ENCODE measurements around the gene RIC8A.

The RIC8A gene

GRCh38 chr11:203945-204586 lies 3.4 kb upstream of the RIC8A start:
- DNase-seq (ENCODE audit: low read depth in 1 of 2, low spot score in 1 of 2): no peak

DNA sequence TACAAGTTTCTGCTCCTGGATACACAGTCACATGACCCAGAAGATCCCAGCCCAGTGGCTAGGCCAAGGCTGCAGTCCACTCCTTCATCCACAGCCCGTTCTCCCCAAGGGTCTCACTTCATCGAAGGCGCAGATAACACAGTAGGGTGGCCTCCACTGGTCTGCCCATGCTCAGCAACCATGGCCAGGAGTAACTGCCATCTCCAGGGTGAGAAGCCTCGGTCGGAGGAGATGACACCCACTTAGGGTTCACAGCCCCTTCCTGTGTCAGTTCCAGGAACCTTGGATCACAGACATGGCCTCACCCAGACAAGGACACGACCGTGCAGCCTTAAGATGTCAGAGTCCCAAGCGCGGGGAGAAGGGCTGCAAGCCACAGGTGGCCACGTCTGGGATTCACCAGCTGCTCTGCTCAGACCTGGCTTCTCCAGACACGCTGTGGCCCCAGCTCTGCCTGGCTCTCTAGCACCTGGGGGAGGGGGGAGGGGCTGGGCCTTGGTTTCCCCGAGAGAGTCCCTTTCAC lies 2.9 kb upstream of the RIC8A start:
- DNase-seq (ENCODE audit: low read depth in 1 of 2, low spot score in 1 of 2): no peak

- no peak for DNase-seq (ENCODE audit: low read depth in 1 of 2, low spot score in 1 of 2)
Observed at GRCh38 chr11:205221-206001, 2.1 kb upstream of the RIC8A start.

DNA sequence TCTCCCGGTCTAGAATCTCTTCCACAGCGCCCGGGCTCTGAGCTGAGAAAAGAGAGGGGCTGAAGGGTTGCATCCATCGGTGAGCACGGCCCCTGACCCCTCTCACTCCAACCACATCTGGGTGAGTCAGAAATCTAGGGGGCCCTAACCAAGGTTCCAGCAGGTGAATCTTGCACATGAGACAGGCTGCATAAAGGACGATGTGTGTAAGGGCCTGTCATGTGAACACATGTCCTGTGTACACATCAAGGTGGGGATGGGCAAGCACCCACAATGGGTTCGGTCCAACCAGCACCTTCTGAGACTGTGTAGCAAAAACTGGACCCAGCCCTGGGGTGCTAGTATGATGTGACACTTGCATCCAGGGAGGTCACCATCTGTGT lies 1.5 kb upstream of the RIC8A start:
- DNase-seq (ENCODE audit: low read depth in 1 of 2, low spot score in 1 of 2): no peak

DNA sequence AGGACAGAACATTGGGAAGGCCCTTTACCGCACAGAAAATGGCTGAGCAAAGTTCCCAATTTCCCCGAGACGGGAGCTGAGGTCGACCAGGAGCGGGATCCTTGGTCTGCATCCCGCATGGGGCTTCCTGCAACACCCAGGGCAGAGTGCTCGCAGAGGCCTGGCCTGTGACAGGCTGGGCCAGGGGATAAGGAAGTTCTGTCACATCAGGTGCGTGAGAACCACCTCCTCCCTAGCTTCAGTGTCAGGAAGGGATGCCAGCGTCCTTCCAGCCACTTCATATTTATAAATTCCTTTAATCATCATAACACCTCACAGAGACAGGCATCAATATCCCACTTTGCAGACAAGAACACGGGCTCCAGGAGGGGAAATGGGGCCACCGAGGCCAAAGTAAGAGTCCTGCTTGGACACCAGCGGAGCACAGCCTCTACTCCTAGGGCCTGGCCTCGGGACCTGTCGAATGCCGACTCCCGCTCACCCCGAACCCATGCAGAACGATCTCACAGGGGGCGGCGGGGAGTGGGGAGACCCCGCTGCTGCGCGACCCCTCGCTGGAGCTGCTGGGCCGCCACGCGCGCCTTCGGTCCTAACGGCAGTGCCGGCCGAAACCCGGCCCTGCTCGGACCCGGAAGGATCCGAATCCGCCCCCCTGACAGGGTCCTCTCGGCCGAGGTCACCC lies 841 bp upstream of the RIC8A start:
- DNase-seq (ENCODE audit: low read depth in 1 of 2, low spot score in 1 of 2): no peak

DNA sequence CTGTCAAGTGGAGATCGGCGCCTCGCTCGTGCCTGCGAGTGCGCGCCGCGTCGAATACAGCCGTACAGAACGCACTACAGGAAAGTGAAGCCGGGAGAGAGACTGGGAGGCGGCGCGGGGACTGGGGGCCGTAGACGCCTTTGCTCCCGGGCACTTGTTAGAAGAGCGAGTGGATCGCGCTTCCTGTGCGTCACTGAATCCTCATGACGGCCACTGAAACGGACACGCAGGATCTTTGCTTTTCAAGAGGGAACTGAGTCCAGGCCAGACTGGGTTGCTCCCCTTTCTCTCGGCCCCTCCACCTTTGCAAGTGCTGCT lies 314 bp downstream of the RIC8A start:
- no peak for DNase-seq (ENCODE audit: low read depth in 1 of 2, low spot score in 1 of 2)

GRCh38 chr11:208181-208916 lies 841 bp downstream of the RIC8A start:
- DNase-seq (ENCODE audit: low read depth in 1 of 2, low spot score in 1 of 2): peak; percentile 62 to 74

- no peak for DNase-seq (ENCODE audit: low read depth in 1 of 2, low spot score in 1 of 2)
Observed at GRCh38 chr11:208917-209260, 1.4 kb downstream of the RIC8A start.

- no peak for DNase-seq (ENCODE audit: low read depth in 1 of 2, low spot score in 1 of 2)
Observed at GRCh38 chr11:209275-210121, 2.0 kb downstream of the RIC8A start.

- DNase-seq (ENCODE audit: low read depth in 1 of 2, low spot score in 1 of 2): no peak
Observed at GRCh38 chr11:210122-210802, 2.8 kb downstream of the RIC8A start.

GRCh38 chr11:210803-211180 lies 3.3 kb downstream of the RIC8A start:
- DNase-seq (ENCODE audit: low read depth in 1 of 2, low spot score in 1 of 2): no peak

- DNase-seq (ENCODE audit: low read depth in 1 of 2, low spot score in 1 of 2): no peak
Observed at GRCh38 chr11:211295-211694, 3.8 kb downstream of the RIC8A start.

DNA sequence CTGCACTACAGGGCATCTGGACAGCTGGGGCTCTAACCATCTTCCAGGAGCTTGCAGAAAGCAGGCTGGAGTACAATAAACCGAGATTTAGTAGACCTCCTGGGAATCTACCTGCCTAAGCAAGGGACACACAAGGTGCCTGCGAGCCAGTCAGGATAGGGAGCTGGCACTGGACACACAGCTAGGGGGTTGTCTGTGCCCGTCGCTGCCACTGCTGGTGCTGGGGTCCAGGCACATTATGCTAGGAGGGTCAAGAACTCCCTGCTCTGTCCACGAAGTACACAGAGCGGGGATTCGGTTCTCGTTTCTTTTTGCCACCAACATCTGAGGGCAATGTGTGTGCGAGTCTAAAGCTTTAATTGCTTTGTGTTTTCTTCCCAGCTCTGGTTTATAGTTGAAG lies 4.2 kb downstream of the RIC8A start:
- DNase-seq (ENCODE audit: low read depth in 1 of 2, low spot score in 1 of 2): no peak

- DNase-seq (ENCODE audit: low read depth in 1 of 2, low spot score in 1 of 2): no peak
Observed at GRCh38 chr11:212150-213100, 4.9 kb downstream of the RIC8A start.

DNA sequence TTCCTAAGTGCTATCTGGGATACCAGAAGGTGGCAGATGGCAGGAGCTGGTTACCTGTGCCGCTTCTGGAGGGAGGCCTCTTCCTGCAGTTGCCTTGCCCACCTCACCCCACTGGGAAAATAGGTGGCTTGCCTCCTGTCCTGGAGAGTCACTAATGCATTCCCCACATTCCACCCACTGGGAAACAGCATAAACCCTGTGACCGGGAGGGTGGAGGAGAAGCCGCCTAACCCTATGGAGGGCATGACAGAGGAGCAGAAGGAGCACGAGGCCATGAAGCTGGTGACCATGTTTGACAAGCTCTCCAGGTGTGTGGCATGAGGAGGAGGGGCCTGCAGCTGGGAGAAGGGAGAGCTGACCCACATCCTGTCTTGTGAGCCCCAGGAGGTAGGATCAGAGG lies 5.6 kb downstream of the RIC8A start:
- no peak for DNase-seq (ENCODE audit: low read depth in 1 of 2, low spot score in 1 of 2)

DNA sequence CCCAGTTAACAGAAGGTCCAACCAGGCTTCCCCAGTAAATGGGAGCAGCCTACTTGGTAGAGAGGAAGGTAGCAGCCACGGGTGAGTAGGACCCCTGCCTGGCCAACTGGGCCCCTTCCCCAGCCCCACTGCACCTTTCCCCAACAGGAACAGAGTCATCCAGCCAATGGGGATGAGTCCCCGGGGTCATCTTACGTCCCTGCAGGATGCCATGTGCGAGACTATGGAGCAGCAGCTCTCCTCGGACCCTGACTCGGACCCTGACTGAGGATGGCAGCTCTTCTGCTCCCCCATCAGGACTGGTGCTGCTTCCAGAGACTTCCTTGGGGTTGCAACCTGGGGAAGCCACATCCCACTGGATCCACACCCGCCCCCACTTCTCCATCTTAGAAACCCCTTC lies 6.6 kb downstream of the RIC8A start:
- no peak for DNase-seq (ENCODE audit: low read depth in 1 of 2, low spot score in 1 of 2)

DNA sequence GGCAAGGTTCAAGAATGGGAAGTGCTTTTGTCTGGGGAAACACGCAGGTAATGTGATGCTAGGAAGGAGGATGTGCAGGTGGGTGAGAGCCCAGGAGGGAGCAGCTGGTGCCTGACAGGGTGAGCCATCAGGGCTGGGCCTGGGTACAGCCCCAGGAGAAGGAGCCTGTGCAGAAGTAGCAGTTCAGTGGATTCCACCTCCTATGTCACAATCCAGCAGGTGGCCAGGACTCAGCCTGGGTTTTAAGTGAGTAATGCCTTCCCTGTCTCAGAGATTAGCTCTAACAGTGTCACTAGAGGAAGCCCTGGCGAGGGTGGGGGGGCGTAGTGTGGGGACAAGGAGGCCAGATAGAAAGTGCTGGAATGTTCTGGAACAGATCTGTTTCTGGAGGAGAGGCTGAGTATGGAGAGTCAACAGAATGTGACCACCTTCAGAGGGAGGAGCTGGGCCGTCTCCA lies 8.1 kb downstream of the RIC8A start:
- DNase-seq (ENCODE audit: low read depth in 1 of 2, low spot score in 1 of 2): no peak

DNA sequence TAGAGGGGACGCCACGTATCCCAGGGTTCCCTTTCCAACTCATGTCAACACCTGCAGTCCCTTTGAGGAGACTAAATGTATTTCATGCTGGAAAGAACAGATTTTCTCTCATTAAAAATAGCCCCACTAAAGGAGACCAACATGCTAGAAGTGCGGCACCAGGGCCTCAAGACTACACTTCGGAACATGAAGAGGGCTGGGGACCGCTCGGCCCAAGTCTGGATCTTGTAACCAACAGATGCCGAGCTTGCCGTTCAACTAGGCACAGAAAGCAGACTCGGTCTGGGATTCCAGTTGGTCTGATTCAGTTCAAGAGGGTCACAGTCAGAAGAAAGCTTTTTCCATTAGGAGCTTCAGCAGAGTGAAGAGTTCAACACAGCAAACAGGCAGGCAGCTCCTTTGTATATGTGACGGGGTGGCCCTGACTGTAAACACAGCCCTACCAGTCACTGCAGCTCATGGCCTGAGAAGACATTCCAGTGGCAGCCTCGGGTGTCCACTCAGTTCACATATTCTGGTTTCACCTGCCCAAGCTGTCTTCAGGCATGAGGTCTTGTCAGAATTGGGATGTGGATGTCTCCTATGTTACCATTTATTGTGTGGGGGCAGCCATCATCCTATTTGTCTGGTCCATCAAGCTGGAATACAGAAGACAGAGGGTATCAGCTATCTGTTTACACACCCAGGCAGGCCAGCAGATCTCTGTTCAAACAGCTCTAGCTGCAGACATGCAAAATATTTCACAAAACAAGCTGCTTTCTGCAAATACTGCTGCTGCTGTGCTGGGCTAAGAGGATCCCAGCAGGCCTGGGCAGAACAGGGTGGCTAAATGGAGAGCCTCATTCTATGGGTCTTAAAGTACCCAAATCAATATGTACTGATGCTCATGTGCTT lies 8.8 kb downstream of the RIC8A start:
- no peak for DNase-seq (ENCODE audit: low read depth in 1 of 2, low spot score in 1 of 2)

Measured in activated T-helper 1 cell treated with anti-CD3 and anti-CD28 coated beads, Interleukin-2, amount 50 U/mL, for 16 hours (primary cell).